Stimulated activated naive CD8-positive, alpha-beta T cell treated with anti-CD3 and anti-CD28 coated beads, Interleukin-15, amount 100 ng/mL, for 72 hours (primary cell): ENCODE data around the gene HSBP1.

ENCODE experiments used
- ATAC-seq: fragments of 150-1000 bp; cut with Tn5 transposase; 2 replicates; pipeline ENCODE4 v1.10.0; 2021; ENCODE audit warnings: mild to moderate bottlenecking, moderate library complexity
- DNase-seq, 2 donors: peaks; one replicate each; pipeline ENCODE4 v3.0.0; 2021 to 2022
- H3K27ac Mint-ChIP-seq, 2 donors: one replicate each; pipeline ENCODE4 v1.8.0; 2022; ENCODE audit warnings: mild to moderate bottlenecking in 2 of 2, mixed read lengths in 2 of 2, moderate library complexity in 2 of 2
- H3K27me3 Mint-ChIP-seq: one replicate; pipeline ENCODE4 v1.8.0; 2022; ENCODE audit warnings: mixed read lengths
- H3K4me1 Mint-ChIP-seq: one replicate; pipeline ENCODE4 v1.8.0; 2022; ENCODE audit warnings: mild to moderate bottlenecking, mixed read lengths
- H3K4me3 Mint-ChIP-seq, 2 donors: one replicate each; pipeline ENCODE4 v1.8.0; 2022; ENCODE audit warnings: mild to moderate bottlenecking in 2 of 2, mixed read lengths in 2 of 2, moderate library complexity in 1 of 2
- H3K9me3 Mint-ChIP-seq, 2 donors: one replicate each; pipeline ENCODE4 v1.8.0; 2022; ENCODE audit warnings: mixed read lengths in 2 of 2

The HSBP1 gene

DNA sequence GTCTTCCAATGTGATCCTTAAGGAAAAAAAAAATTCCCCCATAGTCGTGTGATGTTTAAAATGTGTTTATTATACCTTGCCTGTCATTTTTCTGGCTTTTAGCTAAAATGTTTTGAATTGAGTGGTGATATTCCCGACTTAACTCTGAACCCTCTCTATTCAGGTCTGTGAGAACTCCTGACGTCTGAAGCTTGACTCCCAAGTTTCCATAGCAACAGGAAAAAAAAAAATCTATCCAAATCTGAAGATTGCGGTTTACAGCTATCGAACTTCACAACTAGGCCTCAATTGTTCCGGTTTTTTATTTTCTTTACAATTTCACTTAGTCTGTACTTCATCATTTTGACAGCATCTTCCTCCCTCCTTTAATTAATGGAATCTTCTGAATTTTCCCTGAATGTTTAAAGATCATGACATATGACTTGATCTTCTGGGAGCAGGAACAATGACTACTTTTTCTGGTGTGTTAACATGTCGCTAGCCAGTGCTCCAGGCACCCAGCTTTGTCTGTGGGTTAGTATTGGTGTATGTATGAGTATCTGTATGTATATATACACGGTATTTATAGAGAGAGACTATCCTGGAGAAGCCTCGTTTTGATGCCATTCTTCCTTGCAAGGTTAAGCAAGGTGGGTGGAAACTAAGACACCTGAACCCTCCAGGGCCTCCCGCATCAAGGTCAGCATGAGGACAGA is 12.8 kb upstream of the HSBP1 start:
- no peak overlapping the region for H3K27ac Mint-ChIP-seq
- no peak overlapping the region for H3K4me3 Mint-ChIP-seq
- H3K27me3 Mint-ChIP-seq = peaks cover 16% of the 10 kb centered on the region
- peaks cover 9% of the 10 kb centered on the region for H3K4me1 Mint-ChIP-seq
- H3K9me3 Mint-ChIP-seq = no peaks in the 10 kb centered on the region
- no peak for ATAC-seq
- no peak for DNase-seq

DNA sequence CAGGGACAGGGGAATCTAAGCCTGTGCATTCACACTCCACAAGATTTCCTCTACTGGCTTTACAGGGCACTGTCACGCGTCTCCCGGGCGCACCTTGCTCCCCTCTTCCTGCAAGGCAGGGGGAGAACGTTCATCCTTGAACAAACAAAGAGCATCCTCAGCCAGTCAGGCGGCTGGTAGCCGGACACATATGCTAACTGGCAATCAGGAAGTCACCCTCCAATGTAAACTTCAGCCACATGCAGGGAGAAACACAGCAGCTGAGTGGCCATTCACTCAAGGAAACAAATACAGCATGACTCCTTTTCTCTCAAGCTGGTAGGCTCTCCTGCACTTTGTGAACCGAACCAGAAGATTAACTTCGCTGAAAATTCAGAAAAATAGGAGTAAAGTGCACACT is 10.8 kb upstream of the HSBP1 start:
- Mint-ChIP-seq H3K27me3 (peaks cover 25% of the 10 kb centered on the region), H3K9me3 (no peaks in the 10 kb centered on the region), H3K4me3 (no peak overlapping the region), H3K4me1 (peaks cover 9% of the 10 kb centered on the region), H3K27ac (no peak overlapping the region)
- ATAC-seq = no peak
- no peak for DNase-seq

DNA sequence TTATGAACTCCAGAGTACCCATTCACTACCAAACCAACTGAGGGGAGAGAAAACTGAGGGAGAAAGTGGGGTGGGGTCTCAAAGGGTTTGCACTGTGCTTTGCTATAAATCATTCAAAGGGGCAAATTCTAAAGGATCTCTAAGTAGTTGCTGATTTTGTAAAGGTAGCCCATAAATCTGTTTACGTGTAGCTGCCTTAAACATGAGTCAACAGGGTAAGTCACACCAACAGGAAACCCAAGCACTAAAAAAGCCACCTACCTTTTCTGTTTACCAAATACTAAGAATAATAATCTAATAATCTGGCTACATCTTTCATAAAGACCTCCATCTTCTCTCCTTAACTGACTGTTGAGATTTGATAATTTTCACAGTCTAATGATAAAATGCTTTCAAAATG is 8.4 kb upstream of the HSBP1 start:
- Mint-ChIP-seq H3K9me3 (no peaks in the 10 kb centered on the region), H3K4me1 (no peaks in the 10 kb centered on the region), H3K27me3 (peaks cover 25% of the 10 kb centered on the region), H3K27ac (no peak overlapping the region), H3K4me3 (no peak overlapping the region)
- no peak for DNase-seq
- no peak for ATAC-seq

DNA sequence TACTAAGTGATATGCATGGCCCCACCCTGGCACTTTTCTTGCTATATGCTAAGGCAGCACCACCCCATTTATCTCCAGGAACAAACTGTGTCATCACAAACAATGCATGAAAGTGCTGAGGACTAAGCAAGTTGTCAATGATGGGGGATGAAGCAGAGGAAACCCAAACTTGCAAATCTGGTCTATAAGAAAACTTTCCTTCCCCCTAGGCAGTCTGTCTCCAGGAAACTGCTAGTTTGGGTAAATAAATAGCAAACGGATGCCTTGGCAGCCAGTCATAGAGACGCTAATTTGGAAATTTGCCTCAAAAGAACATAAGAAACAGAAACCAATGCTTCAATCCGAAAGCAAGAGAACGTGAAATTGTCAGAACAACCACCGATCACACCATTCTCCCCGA is 5.6 kb upstream of the HSBP1 start:
- Mint-ChIP-seq H3K27me3 (peaks cover 19% of the 10 kb centered on the region), H3K27ac (no peak overlapping the region), H3K9me3 (peaks cover 0 to 4% of the 10 kb centered on the region in 2 donors), H3K4me1 (peaks cover 9% of the 10 kb centered on the region), H3K4me3 (no peak overlapping the region)
- no peak for DNase-seq
- ATAC-seq = no peak

DNA sequence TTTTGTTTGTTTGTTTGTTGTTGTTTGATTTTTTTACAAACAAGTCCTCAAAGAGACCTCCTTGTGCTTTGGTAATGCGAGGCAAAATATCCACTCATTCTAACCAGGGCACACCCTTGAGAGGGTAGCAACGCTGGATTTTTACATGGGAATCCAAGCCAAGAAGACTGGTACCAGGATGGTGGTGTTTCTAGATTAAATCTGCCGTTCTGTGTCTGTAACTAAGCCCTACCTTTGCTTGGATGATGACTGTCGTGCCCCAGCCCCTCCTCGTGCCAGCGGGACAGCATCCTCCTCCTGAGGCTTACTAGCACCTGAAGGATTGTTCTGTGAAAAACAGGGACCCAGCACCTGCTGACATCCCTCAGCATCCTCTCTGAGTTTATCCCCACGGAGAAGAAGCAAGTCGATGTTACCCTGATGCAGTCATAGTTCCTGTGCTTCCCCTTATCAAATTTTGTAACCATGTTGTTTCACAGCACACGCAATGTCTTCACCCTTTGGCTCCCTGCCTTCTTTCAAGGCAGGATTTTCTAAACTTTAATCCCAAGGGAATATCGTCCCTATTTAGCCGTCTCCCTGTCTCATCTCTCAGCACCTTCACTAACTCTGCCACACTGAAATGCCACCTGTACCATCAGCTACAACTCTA is 5.1 kb upstream of the HSBP1 start:
- Mint-ChIP-seq H3K27me3 (peaks cover 17% of the 10 kb centered on the region), H3K4me1 (peaks cover 12% of the 10 kb centered on the region), H3K27ac (no peak overlapping the region), H3K9me3 (peaks cover 0 to 7% of the 10 kb centered on the region in 2 donors), H3K4me3 (no peak overlapping the region)
- ATAC-seq = no peak
- DNase-seq = no peak

DNA sequence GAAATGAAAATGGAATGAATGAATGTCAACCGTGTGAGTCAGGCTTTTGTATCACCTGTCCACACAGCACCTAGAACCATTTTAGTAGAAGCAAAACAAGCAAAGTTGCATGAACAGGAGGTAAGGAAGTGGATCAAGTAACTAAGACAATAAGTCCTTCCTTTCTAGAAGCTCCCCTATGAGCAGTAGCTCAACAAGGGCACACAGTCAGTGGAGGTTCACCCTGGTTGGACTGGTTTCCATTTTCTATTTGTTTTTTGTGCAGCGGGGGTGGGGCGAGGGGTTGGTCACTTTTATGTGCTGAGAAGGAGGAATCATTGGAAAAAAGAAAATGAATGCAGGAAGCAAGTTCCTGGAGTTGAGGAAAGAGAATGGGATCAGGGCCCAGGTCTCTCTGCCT is 4.0 kb upstream of the HSBP1 start:
- Mint-ChIP-seq H3K27me3 (peaks cover 10% of the 10 kb centered on the region), H3K4me1 (peaks cover 18% of the 10 kb centered on the region), H3K9me3 (peaks cover 0 to 7% of the 10 kb centered on the region in 2 donors), H3K4me3 (no peak overlapping the region), H3K27ac (no peak overlapping the region)
- ATAC-seq (no peak), DNase-seq (no peak)

DNA sequence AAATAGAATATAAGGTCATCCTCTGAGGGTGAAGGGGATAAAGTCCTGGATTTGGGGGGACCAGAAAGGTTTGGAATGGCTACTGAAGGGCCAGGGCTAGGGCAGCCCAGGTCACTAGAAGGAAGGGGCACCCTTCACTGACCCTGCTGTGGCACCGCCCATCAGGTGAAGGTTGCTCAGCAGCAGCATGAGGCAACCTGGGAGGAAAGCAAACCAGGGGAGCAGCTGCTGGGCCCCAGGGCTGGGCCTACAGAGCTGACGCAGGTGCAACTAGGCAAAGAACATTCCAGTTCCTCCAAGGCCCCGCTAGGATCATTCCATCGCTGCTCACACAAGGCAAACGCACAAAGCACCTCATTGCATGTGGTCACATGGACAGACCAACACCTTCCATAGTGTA is 3.4 kb upstream of the HSBP1 start:
- no peak overlapping the region for H3K4me3 Mint-ChIP-seq
- ATAC-seq = no peak

DNA sequence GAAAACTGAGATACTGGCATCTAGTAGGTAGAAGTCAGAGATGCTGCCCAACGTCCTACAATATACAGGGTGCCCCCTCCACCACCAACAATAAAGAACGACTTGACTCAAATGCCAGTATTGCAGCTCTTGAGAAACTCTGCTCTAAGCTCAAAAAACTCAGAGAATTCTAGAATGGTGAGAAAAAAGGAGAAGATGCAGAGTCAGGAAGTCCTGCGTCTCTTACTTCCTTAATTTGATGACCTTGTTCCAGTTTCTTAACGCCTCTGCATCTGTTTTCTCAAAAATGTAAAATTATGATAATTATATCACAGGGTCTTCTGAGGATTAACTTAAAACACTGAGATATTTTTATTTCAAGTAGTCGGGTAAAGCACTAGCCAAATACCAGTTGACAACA is 1.7 kb upstream of the HSBP1 start:
- ATAC-seq (no peak), DNase-seq (no peak)
- Mint-ChIP-seq H3K4me3 (no peak overlapping the region), H3K9me3 (peaks cover 0 to 7% of the 10 kb centered on the region in 2 donors), H3K4me1 (peaks cover 40% of the 10 kb centered on the region), H3K27ac (no peak overlapping the region), H3K27me3 (peaks cover 3% of the 10 kb centered on the region)

More for the DNA sequence above, 3.4 kb upstream of the HSBP1 start:
- peaks cover 24% of the 10 kb centered on the region for H3K4me1 Mint-ChIP-seq
- H3K9me3 Mint-ChIP-seq = peaks cover 0 to 7% of the 10 kb centered on the region in 2 donors
- DNase-seq = no peak
- H3K27ac Mint-ChIP-seq = no peak overlapping the region
- peaks cover 9% of the 10 kb centered on the region for H3K27me3 Mint-ChIP-seq

DNA sequence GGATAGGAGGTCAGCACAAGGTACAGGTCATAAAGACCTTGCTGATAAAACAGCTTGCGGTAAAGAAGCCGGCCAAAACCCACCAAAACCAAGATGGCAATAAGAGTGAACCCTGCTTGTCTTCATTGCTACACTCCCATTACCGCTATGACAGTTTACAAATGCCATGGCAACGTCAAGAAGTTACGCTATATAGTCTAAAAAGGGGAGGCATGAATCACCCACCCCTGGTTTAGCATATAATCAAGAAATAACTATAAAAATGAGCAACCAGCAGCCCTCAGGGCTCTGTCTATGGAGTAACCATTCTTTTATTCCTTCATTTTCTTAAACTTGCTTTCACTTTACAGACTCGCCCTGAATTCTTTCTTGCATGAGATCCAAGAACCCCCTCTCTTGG is 1.0 kb upstream of the HSBP1 start:
- no peak for ATAC-seq
- DNase-seq = no peak
- H3K9me3 Mint-ChIP-seq = peaks cover 0 to 7% of the 10 kb centered on the region in 2 donors
- peak overlapping the region in 1 of 2 donors; percentile 23 for H3K4me3 Mint-ChIP-seq
- no peaks in the 10 kb centered on the region for H3K27me3 Mint-ChIP-seq
- H3K27ac Mint-ChIP-seq = peak overlapping the region in 1 of 2 donors; percentile 76
- H3K4me1 Mint-ChIP-seq = peaks cover 47% of the 10 kb centered on the region

DNA sequence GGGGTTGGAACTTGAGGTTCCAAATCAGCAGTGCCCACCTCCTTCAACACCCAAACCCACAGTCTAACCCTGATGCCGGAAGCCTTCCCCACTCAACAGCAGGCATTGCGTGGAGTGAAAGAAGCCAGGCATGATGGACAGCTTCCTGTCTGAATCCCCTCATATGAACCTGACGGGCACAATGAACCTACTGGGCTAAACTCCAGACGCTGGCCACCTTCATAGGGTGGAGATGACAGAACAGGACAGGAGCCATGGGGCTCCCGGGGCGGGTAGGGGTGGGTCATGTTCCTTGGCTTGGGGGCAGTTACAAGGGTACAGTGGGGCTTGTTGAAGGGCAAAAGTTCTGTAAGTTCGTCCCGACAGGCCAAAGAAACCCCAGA is 460 bp upstream of the HSBP1 start:
- Mint-ChIP-seq H3K9me3 (peaks cover 0 to 7% of the 10 kb centered on the region in 2 donors), H3K27ac (peak overlapping the region; percentile 42 to 96), H3K4me3 (peak overlapping the region; percentile 23 to 99), H3K27me3 (no peaks in the 10 kb centered on the region), H3K4me1 (peaks cover 47% of the 10 kb centered on the region)
- no peak for DNase-seq
- ATAC-seq = peak; percentile 39

DNA sequence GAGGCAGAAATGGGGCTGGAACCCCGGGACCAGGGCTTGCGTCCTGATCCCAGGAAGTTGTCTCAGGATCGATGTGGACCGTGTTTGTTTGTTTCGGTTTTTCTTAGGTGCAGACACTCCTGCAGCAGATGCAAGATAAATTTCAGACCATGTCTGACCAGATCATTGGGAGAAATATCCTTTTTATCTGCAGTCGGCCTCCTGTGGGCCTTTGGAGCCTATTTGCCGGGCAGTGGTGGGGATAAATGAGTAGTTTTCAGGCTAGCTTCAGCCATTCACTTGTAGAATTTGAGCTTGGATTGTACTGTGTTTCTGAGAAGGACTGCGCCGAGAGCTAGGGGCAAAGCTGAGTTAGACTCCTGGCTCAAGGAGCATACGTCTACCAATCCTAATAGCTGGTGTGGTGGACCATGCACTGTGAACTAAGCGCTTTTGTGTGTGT is 816 bp downstream of the HSBP1 start:
- Mint-ChIP-seq H3K4me3 (peak overlapping the region; percentile 92 to 99), H3K9me3 (peaks cover 0 to 7% of the 10 kb centered on the region in 2 donors), H3K4me1 (peaks cover 52% of the 10 kb centered on the region), H3K27ac (peak overlapping the region; percentile 96 to 98), H3K27me3 (no peaks in the 10 kb centered on the region)
- DNase-seq = no peak
- ATAC-seq = no peak

DNA sequence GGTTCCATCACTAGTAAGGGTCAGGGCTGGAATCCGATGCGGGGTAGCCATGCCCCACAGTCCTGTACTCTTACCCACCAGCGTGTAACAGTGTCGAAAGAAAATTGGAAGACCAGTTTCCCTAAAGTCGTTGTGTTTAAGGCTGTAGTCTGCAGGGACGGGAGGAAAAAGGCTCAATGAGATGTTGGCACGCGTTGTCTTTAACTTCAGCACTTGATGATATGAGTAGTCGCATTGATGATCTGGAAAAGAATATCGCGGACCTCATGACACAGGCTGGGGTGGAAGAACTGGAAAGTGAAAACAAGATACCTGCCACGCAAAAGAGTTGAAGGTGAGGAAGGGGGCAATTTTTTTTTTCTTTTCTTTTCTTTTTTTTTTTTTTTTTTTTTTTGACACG is 1.3 kb downstream of the HSBP1 start:
- peaks cover 0 to 7% of the 10 kb centered on the region in 2 donors for H3K9me3 Mint-ChIP-seq
- peaks cover 52% of the 10 kb centered on the region for H3K4me1 Mint-ChIP-seq
- H3K27me3 Mint-ChIP-seq = no peaks in the 10 kb centered on the region
- DNase-seq = no peak
- ATAC-seq = no peak
- H3K27ac Mint-ChIP-seq = peak overlapping the region; percentile 96 to 98
- peak overlapping the region; percentile 92 to 99 for H3K4me3 Mint-ChIP-seq

DNA sequence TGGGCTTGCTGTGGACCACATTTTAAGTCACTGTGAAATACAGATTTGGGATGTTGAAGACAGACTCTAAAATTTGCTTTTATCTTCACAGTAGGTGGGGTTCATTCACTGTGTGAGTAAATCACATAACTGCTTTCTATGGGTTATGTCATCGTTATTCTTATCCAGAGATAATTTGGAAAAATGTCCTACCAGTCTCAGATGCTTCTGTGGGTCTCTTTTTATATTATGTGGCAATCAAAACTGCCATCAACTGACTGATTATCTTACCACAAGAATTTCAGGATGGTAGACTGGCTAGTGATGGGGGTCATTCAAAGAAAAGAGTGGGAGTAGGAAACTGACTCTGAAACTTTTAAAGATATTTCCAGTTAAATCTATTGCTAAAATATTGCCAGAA is 3.1 kb downstream of the HSBP1 start:
- H3K9me3 Mint-ChIP-seq = peaks cover 0 to 7% of the 10 kb centered on the region in 2 donors
- peak overlapping the region in 1 of 2 donors; percentile 27 for H3K27ac Mint-ChIP-seq
- no peak overlapping the region for H3K4me3 Mint-ChIP-seq
- H3K4me1 Mint-ChIP-seq = peaks cover 52% of the 10 kb centered on the region
- H3K27me3 Mint-ChIP-seq = no peaks in the 10 kb centered on the region
- ATAC-seq (no peak), DNase-seq (no peak)

DNA sequence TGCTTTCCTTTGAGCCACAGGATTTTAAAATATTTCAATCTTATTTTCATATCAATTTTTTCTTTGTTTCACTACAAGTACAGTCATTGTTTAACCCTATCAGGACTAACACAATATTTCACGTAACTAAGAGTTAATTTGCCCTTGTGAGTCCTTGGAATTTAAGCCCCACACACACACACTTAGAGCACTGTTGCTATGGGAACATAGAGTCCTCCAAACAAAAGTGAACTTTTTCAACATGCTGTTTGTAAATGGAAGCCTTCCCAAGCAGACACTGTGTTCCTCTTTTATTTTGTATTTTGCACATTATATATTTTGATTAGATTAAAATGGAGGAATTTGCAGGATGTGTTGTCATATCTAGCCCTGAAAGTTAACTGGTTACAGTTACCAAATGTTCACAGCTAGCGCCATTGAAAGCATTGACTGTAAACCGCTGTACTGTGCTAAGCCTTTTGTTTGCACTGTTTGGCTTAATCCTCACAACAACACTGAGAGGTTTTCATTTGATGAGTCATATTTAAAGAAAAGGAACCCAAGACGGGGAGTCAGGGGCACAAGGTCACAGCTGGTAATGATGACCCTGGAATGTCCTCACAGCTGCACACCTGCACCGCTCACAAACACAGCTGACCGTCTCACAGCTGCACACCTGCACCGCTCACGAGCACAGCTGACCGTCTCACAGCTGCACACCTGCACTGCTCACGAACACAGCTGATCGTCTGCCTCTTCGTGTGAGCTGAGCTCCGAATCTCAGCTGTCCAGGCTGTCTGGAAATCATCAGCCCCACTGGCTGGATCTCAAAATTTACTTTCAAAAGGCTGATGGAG is 6.3 kb downstream of the HSBP1 start:
- Mint-ChIP-seq H3K4me3 (no peak overlapping the region), H3K27ac (no peak overlapping the region), H3K27me3 (no peaks in the 10 kb centered on the region), H3K9me3 (no peaks in the 10 kb centered on the region), H3K4me1 (peaks cover 32% of the 10 kb centered on the region)
- ATAC-seq (peak; percentile 31), DNase-seq (no peak)

DNA sequence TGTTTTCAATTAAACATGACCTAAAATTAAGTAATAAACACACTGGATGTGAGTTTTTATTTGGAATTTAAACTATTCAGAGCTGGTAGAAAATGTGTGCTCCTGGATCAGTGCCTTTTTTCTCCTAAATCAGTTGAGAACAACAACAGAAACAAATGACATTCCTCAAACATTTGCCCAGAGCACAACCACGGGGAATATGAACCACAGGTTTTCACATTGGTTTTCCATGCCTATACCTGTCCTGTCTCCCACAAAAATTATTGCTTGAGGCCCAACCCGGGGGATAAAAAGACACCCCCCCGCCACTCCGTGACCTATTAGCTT is 6.8 kb downstream of the HSBP1 start:
- H3K9me3 Mint-ChIP-seq = no peaks in the 10 kb centered on the region
- no peak for ATAC-seq
- H3K27me3 Mint-ChIP-seq = no peaks in the 10 kb centered on the region
- no peak for DNase-seq
- no peak overlapping the region for H3K4me3 Mint-ChIP-seq
- peaks cover 26% of the 10 kb centered on the region for H3K4me1 Mint-ChIP-seq
- H3K27ac Mint-ChIP-seq = no peak overlapping the region

DNA sequence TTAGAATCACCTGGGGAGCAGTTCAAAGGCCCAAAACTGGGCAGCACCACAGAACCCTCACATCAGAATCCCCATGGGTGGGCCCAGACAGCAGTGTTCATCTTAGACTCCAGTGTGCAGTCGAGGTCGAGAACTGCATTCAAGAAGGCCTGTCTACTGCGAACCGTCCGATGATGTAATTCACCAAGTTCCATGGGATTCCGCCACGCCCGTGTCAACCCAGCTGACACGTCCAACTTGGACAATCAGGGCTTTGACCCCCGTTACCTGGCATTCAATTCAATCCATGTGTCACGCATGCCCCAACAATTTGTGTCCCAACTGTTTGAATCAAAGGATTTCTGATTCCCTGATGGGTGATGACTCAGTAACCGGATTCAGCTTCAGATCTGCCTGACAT is 9.2 kb downstream of the HSBP1 start:
- H3K27ac Mint-ChIP-seq = no peak overlapping the region
- H3K4me1 Mint-ChIP-seq = peaks cover 5% of the 10 kb centered on the region
- ATAC-seq (no peak), DNase-seq (no peak)
- no peaks in the 10 kb centered on the region for H3K9me3 Mint-ChIP-seq
- no peak overlapping the region for H3K4me3 Mint-ChIP-seq
- peaks cover under 1% of the 10 kb centered on the region for H3K27me3 Mint-ChIP-seq
